Choroid plexus epithelial cell (primary cell): ENCODE results near the gene PLEKHH3.

Experiments
- DNase-seq: peaks from one replicate; pipeline ENCODE4 v3.0.0-alpha.2; 2010; ENCODE audit warnings: low read depth
- H3K4me3 ChIP-seq: 2 replicates; pipeline ENCODE4 v1.5.1; 2011; ENCODE audit warnings: low read depth, mild to moderate bottlenecking, control low read depth, low read length, moderate library complexity
- TF ChIP-seq, protein P1 (sequence below): conservative IDR thresholded peaks from 2 replicates; pipeline ENCODE4 v1.5.1; 2011; ENCODE audit warnings: low read depth, mild to moderate bottlenecking, control low read depth, inconsistent platforms, low read length, moderate library complexity

The PLEKHH3 gene

DNA sequence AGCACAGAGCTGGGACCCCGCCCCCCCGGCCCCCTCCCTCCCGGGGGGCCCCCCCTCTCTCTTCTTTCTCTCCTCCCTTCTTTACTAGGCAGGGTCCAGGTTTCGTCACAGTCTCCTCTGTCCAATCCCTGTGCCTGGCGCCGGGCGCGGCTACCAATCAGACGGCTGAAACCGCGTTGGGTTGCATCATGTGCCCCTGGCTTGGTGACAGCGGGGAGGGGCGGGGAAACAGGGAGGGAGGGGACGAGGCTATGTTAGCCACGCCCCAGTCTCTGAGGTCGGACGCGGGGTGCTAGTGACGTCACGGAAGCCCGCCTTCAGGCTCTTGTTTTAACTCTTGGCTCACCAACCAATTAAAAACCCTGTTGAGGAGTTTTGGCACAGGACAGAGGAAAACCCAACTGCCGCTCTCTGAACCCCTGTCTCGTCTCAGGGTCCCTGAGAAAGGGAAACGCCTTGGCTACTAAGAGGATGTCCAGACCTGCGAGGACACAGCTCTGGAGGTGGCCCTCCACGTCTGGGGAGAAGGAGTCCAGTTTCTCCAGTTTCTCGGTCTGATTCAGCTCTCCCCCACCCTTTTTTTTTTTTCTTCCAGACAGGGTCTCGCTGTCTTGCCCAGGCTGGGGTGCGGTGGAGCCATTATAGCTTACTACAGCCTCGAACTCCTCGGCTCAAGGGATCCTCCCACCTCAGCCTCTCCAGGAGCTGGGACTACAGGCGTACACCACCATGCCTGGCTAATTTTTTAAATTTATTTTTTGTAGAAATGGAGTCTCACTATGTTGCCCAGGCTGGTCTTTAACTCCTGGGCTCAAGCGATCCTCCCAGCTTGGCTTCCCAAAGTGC, 441 bp upstream of the PLEKHH3 start:
- TF ChIP-seq, protein P1, sequence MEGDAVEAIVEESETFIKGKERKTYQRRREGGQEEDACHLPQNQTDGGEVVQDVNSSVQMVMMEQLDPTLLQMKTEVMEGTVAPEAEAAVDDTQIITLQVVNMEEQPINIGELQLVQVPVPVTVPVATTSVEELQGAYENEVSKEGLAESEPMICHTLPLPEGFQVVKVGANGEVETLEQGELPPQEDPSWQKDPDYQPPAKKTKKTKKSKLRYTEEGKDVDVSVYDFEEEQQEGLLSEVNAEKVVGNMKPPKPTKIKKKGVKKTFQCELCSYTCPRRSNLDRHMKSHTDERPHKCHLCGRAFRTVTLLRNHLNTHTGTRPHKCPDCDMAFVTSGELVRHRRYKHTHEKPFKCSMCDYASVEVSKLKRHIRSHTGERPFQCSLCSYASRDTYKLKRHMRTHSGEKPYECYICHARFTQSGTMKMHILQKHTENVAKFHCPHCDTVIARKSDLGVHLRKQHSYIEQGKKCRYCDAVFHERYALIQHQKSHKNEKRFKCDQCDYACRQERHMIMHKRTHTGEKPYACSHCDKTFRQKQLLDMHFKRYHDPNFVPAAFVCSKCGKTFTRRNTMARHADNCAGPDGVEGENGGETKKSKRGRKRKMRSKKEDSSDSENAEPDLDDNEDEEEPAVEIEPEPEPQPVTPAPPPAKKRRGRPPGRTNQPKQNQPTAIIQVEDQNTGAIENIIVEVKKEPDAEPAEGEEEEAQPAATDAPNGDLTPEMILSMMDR = no peak
- DNase-seq = peak; percentile 100
- peak overlapping the region; percentile 88 for H3K4me3 ChIP-seq

DNA sequence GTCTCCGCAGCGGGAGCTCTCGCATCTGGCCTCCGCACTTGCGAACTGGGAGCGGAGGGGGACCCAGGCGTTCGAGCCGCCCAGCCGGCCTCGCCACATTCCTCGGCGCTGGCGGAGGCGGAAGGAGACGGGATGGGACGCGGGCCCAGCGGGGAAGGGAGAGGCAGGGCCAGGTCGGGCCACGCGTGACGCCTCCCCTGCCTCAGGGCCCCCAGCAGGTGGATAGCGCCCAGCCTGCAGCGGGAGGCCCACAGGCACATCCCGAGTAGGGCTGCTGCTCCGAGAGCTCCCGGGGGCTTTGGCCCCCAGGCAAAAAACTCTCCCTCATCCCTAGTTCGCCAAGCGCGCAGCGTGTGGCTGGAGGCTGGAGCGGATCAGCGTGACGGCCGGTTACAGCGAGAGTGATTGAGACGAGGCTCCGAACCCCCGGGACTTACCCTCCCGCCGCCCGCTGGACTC, 800 bp downstream of the PLEKHH3 start:
- TF ChIP-seq, protein P1 = no peak
- DNase-seq = peak; percentile 56

DNA sequence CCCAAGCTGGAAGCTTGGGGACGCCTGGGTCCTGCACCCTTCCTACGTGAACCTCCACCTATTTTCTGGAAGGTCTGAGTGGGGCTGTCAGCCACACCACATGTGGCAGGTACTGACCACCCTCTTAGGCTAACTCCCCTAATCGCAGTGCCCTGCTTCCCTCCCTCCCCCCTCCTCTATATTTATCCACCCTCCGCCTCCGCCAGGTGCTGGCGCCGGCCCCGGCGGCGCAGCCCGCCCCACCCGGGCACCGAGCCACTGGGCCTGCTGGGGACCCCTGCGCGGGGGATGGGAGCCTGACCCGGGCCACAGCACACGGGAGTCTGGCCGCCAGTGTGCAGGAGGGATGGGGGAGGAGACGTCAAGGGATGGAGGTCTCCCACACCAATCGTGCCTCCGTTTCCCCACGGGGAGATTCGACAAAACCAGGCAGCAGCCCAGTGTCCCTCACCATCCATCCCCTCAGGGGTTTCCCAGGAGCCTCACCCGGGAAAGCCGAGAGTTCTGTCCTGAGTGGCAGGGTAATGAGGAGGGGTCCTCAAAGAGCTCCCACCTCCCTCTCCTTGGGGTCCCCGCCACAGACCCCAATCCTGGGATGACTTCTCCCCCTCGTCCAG, 1.3 kb downstream of the PLEKHH3 start:
- peak overlapping the region; percentile 88 for H3K4me3 ChIP-seq

More for the DNA sequence above, 800 bp downstream of the PLEKHH3 start:
- peak overlapping the region; percentile 88 for H3K4me3 ChIP-seq

DNA sequence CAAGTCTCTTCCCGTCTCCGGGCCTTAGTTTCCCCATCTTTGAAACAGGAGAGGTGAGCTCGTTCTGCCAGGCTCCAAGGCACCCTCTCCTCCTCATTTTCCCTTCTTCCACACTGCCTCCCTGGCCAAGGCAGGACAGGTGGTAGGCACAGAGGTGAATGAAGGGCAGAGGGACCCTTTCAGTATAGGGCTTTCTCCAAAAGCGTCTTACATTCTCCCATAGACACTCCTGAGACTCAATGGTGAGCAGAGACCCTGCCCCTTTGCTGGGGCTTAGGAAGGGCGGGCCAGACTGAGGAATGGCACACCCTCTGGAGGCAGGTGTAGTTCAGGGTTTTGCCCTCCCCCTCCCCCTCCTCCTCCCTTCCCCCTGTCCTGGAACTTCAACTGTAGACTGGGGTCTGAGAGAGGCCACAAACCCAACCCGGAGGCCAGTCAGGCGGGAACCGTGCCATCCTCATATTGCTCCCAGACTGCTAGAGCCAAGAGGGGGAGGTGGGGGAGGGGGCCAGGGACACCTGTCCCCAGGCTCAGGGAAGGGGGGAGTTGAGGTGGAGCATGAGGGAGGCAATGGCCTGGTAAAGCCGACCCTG, 1.9 kb downstream of the PLEKHH3 start:
- peak overlapping the region; percentile 88 for H3K4me3 ChIP-seq
- no peak for DNase-seq
- TF ChIP-seq, protein P1 = no peak

More for the DNA sequence above, 1.3 kb downstream of the PLEKHH3 start:
- no peak for DNase-seq
- TF ChIP-seq, protein P1 = no peak

DNA sequence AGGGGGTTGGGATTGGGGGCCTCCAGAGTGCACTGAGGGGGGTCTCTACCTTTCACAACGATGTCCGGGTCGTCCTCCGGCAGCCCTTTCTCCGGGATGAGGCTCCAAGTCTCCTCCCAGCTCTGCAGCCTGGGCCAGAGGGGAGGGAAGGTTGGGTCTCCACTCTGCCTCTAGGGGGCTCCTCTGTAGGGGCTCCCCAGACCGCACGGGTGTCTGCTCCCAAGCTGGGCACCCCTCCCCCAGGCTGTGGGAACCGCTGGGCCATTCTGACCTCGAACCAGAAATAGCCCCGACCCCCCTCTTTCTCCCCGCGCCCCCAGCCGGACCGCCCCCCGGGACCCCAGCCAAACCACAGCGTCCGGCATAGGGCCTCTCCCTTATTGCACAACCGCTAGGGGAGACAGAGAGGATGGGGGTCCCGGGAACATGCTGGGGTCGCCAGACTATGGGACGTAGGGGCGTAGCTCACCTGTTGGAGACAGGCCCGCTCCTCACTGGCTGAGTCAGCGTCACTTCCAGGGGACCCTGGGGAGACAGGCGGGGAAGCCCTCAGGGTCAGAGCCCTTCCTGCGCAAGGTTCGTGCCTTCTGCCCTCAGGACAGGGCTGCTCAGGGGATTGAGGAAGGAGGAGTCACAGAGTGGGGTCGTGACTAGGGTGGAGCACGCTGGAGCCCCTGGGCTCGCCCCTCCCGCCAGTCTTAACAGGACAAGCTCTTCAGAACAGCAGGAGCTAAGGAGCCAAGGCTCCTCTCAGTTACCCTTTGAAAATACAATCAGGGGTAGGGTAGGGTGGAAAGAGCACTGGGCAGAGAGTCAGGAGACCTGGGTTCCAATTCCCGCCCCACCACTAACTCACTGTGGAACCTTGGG, 2.7 kb downstream of the PLEKHH3 start:
- peak overlapping the region; percentile 88 for H3K4me3 ChIP-seq
- TF ChIP-seq, protein P1 = peak; percentile 70
- peak; percentile 85 for DNase-seq

DNA sequence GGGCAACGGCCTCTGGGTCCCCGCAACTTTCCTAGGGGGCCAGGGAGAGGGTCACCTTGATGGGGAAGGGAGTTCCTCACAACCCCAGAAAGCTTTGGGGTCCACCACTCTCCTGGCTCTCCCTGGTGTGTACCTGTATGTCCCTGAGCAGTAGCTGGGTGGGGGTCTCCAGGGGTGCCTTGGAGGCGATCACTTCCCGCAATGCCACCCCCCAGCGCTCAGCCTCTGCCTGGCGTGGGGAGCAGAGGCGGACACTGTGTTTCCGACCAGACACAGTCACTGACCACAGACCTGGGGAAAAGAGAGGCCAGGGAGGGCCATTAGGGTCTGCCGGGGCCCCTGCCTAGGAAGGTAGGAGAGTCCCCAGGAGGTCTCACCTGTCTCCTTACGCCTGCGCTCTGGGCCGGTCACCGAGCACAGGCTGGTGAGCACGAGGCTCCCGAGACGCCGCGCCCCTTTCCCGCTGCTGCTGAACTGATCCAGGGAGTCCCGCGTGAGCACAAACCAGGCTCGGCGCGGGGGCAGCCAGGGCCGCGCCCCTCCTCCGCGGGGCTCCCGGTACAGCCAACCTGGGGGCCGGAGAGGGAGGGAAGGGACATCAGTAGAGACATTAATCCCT, 3.4 kb downstream of the PLEKHH3 start:
- DNase-seq = no peak
- TF ChIP-seq, protein P1 = no peak
- peak overlapping the region; percentile 88 for H3K4me3 ChIP-seq
